HG03045 (cell line): ENCODE measurements around the gene TMF1.
A peak's percentile ranks its signal among the peaks of the same experiment; 100 is the strongest.

Experiments used
- ATAC-seq: cut with Tn5 transposase; IDR thresholded peaks from one replicate; pipeline ENCODE4 v1.9.1; 2021; ENCODE audit warnings: mild to moderate bottlenecking, moderate library complexity; ENCODE audit not compliant: unreplicated experiment

Gene TMF1

DNA sequence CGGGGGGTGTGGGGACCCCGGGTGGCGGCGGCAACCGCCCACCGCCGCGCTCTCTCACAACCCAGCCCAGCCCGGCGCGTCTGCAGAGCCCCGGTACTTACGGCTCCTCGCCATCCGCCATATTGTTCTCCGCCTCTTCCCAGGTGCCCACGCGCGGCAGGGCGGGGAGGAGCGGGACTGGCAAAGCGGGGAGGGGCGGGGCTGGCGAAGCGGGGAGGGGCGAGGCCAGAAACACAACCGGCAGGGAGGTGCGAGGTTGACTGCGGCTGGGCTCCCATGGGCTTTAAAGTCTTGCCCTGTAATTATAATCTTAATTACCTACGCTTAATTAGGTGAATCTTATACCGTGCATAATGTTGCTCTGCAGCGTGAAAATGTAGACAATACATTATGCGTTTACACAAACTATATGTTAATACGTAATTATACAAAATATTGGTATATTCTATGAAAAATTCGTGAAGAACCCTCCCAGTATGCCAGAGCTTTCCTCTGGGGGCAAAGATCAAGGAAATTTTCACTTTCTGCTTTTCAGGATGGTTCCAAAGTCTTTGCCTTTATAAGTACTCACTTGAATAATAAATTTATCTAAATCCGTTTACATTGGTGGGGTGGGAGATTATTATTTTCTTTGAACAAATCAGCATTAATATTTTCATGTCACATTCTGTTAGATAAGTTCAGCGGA, 28.2 kb upstream of the TMF1 start, which contains the start of gene UBA3:
Gene UBA3, minus strand, starts transcription at position 133 of the 688 bp plus-strand sequence. Its CDS starts 12 bp downstream, at position 121.
- peak; percentile 55 for ATAC-seq

DNA sequence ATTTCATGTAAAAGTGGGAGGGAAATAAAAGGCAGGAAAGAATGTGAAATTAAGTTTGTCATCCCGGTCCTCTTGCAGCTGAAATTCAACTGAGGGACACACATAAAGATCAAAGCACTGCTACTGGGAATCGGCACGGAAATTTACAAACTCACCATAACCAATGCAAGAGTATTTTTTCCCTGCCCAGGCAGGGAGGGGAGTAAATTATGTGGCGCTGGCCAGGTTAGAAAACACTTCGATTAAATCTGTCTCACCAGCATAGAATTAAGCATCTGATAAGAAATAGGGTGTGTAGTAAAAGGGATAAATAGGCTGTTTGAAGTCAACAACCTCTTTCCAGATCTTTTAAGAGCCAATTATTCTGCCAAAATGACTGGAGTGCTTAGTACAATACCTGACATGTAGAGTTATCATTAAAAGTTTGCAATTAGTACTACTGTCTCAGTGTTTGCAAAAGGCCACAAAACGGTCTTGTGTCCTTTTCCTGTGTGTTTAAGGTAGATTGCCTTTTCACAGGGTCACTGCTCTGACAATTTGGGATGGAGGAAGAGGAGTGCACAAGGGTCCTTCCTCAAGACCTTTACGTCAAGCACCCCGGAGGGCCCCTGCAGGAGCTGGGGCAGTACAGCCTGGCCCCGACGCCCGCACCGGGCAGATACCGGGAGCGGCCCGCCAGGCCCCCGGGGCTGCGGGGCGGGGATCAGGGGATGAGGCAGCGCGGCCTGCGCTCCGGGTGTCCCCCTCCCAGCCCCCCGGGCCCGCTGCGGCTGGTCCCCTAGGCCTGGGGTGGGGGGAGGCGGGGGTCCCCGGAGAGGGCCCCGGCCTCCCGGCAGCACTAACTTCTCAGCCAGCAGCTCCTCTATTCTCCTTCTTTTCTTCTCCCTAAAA, 27.4 kb upstream of the TMF1 start:
- no peak for ATAC-seq

DNA sequence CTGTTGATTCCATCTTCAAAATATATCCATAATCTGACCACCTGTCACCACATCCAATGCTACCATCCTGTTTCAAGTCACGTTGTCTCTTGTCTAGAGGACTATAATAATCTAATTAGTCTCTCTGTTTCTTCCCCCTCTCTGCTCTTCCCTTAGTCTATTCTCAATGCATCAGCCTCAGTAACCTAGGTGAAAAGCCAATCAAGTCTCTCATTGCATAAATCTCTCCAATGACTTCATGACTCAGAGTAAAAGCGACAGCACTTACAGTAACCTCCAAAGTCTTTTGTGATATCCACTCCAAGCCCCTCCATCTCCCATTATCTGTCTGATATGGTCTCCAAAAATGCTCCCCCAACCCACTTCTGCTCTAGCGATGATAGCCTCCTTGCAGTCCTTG, 20.8 kb upstream of the TMF1 start:
- no peak for ATAC-seq

DNA sequence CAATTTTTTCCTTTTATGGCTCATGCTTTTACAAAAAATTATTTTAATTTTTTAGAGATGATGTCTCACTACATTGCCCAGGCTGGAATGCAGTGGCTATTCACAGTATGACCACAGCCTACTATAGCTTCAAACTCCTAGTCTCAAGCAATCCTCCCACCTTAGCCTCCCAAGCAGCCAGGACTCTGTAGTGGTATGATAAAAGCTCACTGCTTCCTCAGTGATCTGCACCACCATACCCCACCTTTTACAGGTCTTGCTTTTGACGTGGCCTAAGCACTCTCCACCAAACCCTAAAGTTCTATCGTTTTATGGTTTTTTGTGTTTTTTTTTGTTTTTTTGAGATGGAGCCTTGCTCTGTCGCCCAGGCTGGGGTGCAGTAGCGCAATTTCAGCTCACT, 14.0 kb upstream of the TMF1 start:
- no peak for ATAC-seq

DNA sequence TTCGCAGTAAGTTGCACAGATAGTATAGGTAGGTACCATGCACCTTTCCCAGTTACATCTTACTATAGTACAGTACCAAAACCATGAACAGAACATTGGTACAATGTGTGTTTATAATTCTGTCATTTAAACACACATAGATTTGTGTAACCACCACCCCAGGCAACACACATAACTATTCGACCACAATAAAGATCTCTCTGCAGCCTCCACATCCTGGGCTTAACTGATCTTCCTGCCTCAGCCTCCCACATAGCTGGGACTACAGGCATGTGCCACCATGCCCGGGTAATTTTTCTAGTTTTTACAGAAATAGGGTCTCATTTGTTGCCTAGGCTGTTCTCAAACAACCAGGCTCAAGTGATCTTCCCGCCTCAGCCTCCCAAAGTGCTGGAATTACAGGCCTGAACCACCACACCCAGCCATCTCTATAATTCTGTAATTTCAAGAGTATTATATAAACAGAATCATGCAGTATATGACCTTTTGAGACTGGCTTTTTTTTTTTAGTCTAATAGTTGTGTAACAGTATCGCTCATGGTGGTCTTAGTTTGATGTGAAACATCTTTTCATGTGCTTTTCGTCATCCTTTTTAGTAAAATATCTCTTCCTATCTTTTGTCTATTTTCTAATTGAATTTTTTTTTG, 13.3 kb upstream of the TMF1 start:
- ATAC-seq = no peak

DNA sequence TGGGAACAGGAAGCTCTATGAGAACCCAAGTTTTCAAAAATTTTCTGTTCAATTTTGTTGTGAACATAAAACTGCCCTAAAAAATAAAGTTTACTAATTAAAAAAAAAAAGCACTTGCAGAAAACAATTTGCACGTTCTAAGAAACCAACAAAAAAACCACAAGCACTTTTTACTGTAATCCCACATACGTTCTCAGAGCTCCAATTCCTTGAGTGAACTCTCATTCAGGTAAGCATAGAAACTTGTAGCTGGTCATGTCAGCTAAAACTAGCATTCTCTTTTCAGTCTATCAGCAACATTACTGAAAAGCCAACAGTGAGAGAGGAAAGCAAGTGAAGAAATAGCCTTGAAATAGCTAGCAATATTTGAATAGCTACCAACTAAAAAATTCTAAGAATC, 11.5 kb upstream of the TMF1 start:
- no peak for ATAC-seq

DNA sequence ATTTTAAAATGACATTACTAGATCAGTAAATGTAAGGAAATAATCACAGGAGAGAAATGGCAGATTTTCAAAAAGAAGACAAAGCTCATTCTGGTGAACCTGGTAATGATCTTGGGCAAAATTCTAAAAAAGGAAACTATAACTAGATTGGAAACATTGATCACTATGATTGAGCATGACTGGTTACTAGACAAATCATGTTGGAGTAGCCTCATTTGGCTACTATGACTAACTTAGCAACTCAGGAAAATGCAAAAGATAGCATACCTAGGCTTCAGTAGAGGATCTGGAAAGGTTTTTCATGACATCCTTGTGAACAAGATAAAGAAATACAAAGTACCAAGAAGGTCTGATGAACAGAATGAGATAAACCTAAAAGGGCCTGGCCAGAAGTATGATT, 7.6 kb upstream of the TMF1 start:
- no peak for ATAC-seq

DNA sequence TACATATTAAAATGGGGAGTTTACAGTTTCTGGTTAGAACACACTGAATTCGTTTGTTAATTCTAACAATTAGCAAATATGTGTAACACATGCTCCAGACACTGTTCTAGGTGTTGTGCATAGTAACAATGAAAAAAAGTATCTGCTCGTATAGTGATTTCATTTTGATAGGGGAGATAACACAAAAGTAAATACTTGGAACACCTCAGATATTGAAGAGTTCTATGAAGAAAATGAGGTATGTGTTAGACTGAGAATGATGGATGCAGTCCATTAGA, 6.8 kb upstream of the TMF1 start:
- no peak for ATAC-seq

DNA sequence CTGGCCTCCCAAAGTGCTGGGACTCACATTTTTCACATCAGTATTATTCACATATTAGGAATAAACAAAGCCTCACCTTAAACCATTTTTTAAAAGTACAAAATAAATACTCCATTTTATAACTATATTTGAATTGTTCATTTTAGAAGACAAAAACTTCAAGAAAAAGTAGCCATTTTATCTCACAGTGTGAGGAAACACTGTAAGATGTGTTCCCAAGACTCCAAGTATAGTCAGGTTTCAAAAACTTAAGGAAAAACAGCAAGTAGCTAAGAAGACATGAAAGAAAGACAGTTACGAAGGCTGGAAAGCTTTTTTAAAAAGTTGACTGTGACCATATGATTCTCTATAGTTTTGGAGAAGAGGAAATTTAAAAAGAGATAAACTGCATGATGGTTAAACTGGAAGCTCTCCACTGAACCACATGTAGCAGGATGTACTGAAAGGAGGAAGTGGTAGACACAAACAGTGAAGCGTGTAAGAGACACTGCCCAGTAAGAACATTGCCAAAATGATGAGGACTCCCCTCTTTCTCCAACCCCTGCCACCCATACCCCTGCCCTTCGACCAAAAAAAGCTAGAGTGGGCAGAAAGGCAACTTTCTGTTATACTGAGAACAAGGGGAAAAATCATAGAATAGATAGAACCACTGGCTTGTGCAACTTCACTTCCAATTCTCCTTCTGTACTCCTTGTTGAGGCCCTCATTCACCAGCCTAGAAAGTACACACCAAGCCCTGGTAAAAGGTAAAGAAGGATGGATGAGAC, 6.2 kb upstream of the TMF1 start:
- peak; percentile 70 for ATAC-seq

DNA sequence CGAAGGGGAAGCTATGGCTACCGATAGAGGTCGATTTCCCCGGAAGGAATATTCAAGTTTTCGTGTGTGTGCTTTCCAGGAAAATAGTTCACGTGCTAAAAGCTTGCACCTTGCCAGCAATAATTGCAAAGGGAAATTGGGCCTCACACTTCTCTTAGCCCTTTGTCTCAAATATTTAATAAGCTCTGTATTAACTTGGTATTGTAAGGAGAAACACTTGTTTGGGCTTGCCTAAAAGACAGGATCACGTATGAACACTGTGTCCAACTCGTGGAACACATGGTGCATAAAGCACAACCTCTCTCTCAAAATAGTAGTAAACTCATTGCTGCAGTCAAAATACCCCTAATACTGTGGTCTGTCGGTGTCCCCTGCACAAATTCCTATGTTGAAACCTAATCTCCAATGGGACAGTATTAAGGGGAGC, 352 bp upstream of the TMF1 start:
- no peak for ATAC-seq

DNA sequence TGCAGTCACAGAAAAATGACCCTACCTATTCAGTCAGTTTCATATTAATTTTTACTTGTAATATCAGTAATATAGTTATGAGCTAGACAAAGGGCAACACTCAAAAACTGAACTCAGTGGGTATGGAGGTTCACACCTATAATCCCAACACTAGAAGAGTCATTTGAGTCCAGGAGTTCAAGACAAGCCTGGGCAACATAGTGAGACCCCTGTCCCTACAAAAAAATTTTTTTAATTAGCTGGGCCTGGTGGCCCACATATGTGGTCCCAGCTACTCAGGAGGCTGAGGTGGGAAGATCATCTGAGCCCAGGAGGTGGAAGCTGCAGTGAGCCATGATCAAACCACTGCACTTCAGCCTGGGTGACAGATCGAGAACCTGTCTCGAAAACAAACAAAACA, 3.1 kb downstream of the TMF1 start:
- ATAC-seq = no peak

DNA sequence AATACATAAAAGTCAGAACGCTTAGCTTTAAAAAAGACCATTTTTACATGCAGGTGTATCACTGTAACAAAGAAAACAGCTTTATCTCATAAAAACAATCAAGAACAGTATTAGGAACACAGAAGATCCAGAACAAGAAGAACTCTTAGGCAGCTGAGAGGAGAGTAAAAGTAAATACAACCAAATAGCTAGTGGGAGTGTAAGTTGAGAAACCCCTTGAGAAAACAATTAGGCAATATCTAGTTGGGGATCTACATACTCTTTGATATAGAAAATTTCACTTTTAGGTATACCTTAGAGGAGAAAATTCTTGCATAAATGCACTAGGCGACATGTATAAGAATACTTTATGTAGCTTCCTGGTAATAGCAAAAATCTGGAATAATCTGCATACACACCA, 7.5 kb downstream of the TMF1 start:
- ATAC-seq = no peak

DNA sequence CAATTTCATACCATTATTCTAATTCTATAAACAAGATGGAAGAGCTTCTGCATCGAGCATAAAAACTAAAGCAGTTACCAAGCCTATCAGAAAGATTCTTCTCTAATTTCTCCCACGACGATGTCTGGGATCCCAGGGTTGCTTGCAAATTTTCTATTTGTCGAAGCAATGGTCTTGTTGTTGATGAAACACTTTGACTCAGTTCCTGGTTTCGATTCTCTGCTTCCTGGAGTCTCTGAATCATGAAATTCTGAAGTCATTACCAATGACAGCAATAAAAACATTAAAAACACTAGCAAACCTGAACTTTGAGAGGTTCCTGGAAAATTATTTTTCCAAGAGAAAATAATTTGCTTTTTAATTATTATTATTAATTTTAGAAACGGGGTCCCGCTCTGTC, 18.7 kb downstream of the TMF1 start:
- ATAC-seq = no peak

DNA sequence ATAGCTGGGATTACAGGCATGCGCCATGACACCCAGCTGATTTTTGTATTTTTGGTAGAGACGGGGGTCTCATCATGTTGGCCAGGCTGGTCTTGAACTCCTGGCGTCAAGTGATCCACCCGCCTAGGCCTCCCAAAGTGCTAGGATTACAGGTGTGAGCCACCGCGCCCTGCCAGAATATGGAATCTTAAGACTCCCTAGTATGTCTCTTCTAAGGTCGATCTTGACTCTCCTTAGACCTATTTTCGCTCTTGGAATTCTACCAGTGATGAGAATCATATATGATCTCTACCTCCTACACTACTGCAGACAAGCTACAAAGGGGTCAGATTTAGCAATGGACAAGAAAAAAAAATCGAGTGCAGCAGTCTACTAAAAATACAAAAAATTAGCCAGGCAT, 19.4 kb downstream of the TMF1 start:
- ATAC-seq = no peak

DNA sequence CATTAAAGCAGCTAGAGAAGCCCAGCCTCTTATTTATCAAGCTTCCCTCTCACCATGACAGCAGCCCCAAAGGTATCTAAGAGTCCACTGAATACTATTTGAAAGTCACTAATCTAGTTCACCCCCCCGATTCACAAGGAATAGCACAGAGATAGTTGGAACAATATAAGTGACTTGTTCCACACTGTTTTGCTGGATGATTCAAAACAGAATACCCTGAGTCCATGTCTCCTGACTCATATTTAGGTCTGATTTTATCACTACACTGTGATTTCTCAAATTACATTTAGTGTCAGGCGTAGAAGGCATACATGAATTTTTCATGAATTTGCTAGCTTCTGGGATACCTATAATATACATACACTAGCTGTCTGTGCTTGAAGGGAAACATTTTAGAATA, 20.0 kb downstream of the TMF1 start:
- ATAC-seq = no peak

DNA sequence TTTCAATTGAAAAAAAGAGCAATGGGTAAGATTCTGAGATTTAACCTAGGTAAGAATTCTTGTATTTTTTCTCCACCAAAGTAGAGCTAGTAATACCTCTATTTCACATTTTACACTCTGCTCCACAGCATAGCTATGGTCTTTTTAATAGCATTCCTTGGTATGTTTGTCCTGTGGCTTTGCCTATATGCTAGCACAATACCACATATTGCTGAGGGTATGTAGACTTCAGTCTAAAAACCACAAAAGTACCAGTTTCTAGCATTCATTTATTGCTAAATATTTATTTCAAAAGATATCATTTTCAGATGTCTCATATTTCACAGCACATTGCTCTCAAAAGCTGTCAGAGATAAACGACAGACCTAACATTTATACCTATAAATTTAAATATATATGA, 20.5 kb downstream of the TMF1 start:
- ATAC-seq = no peak

DNA sequence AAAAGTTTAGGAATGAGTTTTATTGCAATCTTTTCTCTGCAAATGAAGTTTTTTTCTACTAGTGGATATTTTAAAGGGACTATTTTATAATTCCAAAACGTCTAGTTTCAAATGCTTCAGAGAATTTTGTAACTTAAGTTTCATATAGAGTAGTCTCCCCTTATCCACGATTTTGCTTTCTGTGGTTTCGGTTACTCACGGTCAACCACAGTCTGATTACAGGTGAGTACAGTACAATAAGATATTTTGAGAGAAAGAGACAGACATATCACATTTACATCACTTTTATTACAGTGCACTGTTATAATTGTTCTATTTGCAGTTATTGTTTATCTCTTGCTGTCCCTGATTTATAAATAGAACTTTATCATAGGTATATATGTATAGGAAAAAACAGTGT, 31.3 kb downstream of the TMF1 start:
- no peak for ATAC-seq

DNA sequence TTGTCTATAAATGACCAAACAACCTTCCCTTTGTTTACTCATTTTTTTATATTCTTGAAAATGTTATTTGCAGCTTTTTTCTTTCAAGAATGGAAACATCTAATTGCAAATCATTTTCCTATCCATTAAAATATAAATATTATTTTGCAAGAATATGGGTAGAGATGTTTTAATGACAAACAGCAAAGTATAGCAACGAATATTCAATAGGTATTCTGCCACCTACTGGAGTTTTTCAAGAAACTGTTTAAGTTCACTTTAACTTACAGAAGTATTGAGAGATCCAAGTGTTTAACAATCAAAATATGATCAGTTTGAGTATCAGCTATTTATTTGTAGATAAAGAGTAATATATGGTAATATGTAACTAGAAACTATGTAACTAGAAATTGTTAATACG, 31.7 kb downstream of the TMF1 start:
- ATAC-seq = no peak

DNA sequence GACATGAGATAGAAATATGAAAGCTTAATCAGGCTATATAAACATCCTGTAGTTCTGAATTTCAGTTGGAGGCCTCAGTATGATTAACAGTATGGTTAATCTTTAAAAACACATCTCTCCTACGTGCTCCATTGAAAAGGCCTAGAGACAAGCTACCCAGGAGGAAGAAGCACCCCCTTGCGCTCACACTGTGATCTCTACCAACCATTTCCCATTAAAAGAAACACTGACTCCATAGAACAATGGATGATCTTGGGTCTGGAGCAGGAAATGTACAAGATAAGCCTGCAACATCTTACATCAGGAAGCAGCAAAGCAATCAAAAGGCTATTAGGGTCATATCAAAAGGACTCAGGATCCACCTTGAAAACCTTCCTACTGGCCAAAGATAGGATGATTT, 35.2 kb downstream of the TMF1 start:
- no peak for ATAC-seq

DNA sequence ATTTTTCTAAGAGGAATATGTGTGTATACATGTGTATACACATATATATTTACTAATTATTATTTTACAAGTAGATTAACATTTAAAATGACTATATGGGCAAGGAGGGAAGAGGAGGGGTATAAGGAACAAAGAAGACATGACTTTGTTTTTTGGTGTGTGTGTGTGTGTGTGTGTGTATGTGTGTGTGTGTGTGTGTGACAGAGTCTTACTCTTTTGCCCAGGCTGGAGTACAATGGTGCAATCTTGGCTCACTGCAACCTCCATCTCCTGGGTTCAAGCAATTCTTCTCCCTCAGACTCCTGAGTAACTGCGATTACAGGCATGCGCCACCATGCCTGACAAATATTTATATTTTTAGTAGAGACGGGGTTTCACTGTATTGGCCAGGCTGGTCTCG, 36.0 kb downstream of the TMF1 start:
- no peak for ATAC-seq

DNA sequence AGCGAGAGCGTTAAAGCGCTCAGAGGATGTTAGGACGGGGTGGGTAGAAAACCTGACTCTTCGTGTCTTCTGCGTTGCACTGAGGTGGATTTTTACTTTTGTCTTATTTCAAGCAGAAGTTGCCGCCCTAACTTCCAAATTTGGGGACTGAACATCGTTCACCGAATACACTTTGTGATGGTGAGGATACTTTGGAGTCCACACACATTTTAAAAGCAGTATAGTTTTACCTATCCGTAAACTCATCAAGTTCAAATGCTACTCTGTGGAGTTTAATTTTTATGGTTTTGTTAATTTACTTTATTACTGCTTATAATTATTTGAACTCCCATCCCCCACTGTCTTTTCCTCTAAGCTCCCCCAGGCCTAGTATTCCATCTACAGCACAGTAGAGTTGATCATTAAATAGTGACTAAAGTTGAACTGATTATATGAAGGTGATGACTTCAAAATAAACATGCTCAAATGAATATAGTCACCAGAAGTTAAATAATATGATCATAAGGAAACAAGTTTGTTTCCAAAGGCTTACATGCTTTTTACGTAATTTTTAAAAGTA, 38.0 kb downstream of the TMF1 start:
- ATAC-seq = no peak
